ENCODE results near the gene SCG2. TPM values are rescaled to one million over a fixed set of nuclear protein-coding genes. Genes with fewer than 3 reads are reported as not detected.

SCG2 gene
- total and polyA plus RNA-seq, 4 donors = 0.45 to 3.5 (median 1.1) TPM

DNA sequence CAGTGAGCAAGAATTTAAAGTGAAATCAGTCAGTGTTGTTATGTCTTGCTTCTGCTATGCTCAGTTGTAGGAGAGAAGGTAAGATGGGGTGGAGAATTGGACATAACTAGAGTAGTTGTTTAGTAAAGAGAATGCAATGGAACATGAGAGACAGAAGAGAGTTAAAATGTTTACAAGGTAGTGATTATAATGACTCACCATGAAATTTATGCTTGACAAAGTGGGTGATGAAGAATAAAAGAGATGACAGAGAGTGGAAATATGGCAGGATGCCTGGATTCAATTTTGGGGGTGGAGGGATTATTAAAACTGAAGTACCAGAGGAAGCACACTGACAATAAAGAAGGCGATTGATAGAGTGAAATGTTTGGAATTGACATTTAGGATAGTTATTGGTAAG, 10.6 kb downstream of the SCG2 start:
- no peaks in the 10 kb centered on the region for H3K9me3 ChIP-seq (ENCODE audit: control insufficient read depth in 4 of 4, insufficient read depth in 3 of 4, low read length in 3 of 4)
- H3K9ac ChIP-seq (ENCODE audit: insufficient read depth in 1 of 2, low read length in 2 of 2) = no peak overlapping the region
- DNase-seq (no peak), ATAC-seq (ENCODE audit: insufficient read depth, low FRiP score) (no peak)
- no peaks in the 10 kb centered on the region for H3K27me3 ChIP-seq (ENCODE audit: control insufficient read depth in 3 of 3, insufficient read depth in 3 of 3, low read length in 2 of 3)
- TF ChIP-seq, protein P1, sequence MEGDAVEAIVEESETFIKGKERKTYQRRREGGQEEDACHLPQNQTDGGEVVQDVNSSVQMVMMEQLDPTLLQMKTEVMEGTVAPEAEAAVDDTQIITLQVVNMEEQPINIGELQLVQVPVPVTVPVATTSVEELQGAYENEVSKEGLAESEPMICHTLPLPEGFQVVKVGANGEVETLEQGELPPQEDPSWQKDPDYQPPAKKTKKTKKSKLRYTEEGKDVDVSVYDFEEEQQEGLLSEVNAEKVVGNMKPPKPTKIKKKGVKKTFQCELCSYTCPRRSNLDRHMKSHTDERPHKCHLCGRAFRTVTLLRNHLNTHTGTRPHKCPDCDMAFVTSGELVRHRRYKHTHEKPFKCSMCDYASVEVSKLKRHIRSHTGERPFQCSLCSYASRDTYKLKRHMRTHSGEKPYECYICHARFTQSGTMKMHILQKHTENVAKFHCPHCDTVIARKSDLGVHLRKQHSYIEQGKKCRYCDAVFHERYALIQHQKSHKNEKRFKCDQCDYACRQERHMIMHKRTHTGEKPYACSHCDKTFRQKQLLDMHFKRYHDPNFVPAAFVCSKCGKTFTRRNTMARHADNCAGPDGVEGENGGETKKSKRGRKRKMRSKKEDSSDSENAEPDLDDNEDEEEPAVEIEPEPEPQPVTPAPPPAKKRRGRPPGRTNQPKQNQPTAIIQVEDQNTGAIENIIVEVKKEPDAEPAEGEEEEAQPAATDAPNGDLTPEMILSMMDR (IDR thresholded peaks at IDR 0.05; ENCODE audit: control extremely low read depth, extremely low read depth) = no peak
- no peak overlapping the region for H3K4me3 ChIP-seq
- 89 to 95% methylated on average over 1 of the region's 1 CpG for WGBS, 2 donors
- H3K4me1 ChIP-seq (ENCODE audit: control insufficient read depth in 5 of 5, insufficient read depth in 5 of 5, low read length in 5 of 5) = no peaks in the 10 kb centered on the region
- no peaks in the 10 kb centered on the region for H3K36me3 ChIP-seq (ENCODE audit: control insufficient read depth in 4 of 4, insufficient read depth in 4 of 4, low read length in 4 of 4)
- H3K27ac ChIP-seq (ENCODE audit: low read depth in 1 of 2, low read length in 1 of 2) = no peak overlapping the region

DNA sequence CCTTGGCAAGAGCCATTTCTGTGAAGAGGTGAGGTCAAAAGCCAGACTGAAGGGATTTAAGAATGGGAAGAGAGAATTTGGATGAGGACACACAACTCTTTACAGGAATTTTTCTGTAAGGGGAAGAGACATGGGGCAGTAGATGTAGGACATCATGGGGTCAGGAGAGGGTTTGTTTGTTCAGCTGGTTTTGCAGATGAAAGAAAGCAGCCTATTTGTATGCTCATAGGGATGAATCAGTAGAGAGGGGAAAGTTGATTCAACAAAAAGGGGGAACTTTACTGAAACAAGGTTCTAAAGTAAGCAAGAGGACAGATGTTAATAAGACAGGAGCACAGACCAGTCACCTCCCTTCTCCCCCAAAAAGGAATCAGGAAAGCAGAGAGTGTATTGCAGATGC, 11.2 kb downstream of the SCG2 start:
- no peak overlapping the region for H3K4me3 ChIP-seq
- H3K27me3 ChIP-seq (ENCODE audit: control insufficient read depth in 3 of 3, insufficient read depth in 3 of 3, low read length in 2 of 3) = no peaks in the 10 kb centered on the region
- no peak overlapping the region for H3K27ac ChIP-seq (ENCODE audit: low read depth in 1 of 2, low read length in 1 of 2)
- DNase-seq (no peak), ATAC-seq (ENCODE audit: insufficient read depth, low FRiP score) (no peak)
- TF ChIP-seq, protein P1 (IDR thresholded peaks at IDR 0.05; ENCODE audit: control extremely low read depth, extremely low read depth) = no peak
- H3K4me1 ChIP-seq (ENCODE audit: control insufficient read depth in 5 of 5, insufficient read depth in 5 of 5, low read length in 5 of 5) = no peaks in the 10 kb centered on the region
- H3K9me3 ChIP-seq (ENCODE audit: control insufficient read depth in 4 of 4, insufficient read depth in 3 of 4, low read length in 3 of 4) = no peaks in the 10 kb centered on the region
- H3K36me3 ChIP-seq (ENCODE audit: control insufficient read depth in 4 of 4, insufficient read depth in 4 of 4, low read length in 4 of 4) = no peaks in the 10 kb centered on the region
- no peak overlapping the region for H3K9ac ChIP-seq (ENCODE audit: insufficient read depth in 1 of 2, low read length in 2 of 2)

DNA sequence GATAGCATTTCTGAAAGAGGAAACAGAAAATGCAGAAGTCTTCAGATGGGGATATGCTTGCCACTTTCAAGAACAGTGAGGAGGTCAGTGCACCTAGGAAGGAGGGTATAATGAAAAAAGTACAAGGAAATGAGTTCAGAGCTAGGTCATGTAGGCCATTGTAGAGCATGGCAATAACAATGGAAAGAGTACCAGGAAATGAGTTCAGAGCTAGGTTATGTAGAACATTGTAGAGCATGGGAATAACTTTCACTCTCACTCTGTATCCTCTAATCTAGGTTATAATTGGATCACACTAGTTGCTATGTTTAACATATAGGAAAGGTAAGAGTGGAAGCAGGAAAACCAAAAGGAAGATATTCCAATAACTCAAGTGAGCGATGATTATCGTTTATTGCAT, 12.3 kb downstream of the SCG2 start:
- WGBS, 2 donors = 78 to 79% methylated on average over 2 of the region's 2 CpGs
- DNase-seq = no peak
- Histone ChIP-seq H3K9ac (ENCODE audit: insufficient read depth in 1 of 2, low read length in 2 of 2) (no peak overlapping the region), H3K9me3 (ENCODE audit: control insufficient read depth in 4 of 4, insufficient read depth in 3 of 4, low read length in 3 of 4) (no peaks in the 10 kb centered on the region), H3K36me3 (ENCODE audit: control insufficient read depth in 4 of 4, insufficient read depth in 4 of 4, low read length in 4 of 4) (no peaks in the 10 kb centered on the region), H3K27ac (ENCODE audit: low read depth in 1 of 2, low read length in 1 of 2) (no peak overlapping the region), H3K27me3 (ENCODE audit: control insufficient read depth in 3 of 3, insufficient read depth in 3 of 3, low read length in 2 of 3) (no peaks in the 10 kb centered on the region), H3K4me3 (no peak overlapping the region), H3K4me1 (ENCODE audit: control insufficient read depth in 5 of 5, insufficient read depth in 5 of 5, low read length in 5 of 5) (no peaks in the 10 kb centered on the region)
- ATAC-seq (ENCODE audit: insufficient read depth, low FRiP score) = no peak
- TF ChIP-seq, protein P1 (IDR thresholded peaks at IDR 0.05; ENCODE audit: control extremely low read depth, extremely low read depth) = no peak

DNA sequence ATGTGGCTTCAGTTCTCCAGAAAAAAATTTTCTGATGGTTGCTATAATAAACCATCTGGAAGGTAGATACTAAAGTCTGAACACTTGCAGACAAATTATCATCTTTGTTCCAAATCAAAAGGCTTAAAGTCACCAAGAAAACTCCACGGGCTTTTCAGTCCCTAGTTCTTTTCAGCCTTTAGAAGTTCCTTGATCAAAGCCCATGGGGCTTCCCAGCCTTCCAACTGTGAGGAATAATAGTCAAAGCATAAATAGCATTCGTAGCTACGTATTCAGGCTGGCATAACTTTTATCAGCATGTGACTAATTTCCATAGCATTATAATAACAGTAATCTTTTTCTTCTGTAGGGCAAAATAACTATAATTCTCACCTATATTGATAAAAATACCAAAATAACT, 13.9 kb downstream of the SCG2 start:
- Histone ChIP-seq H3K4me1 (ENCODE audit: control insufficient read depth in 5 of 5, insufficient read depth in 5 of 5, low read length in 5 of 5) (no peaks in the 10 kb centered on the region), H3K27me3 (ENCODE audit: control insufficient read depth in 3 of 3, insufficient read depth in 3 of 3, low read length in 2 of 3) (no peaks in the 10 kb centered on the region), H3K9me3 (ENCODE audit: control insufficient read depth in 4 of 4, insufficient read depth in 3 of 4, low read length in 3 of 4) (no peaks in the 10 kb centered on the region), H3K4me3 (no peak overlapping the region), H3K9ac (ENCODE audit: insufficient read depth in 1 of 2, low read length in 2 of 2) (no peak overlapping the region), H3K27ac (ENCODE audit: low read depth in 1 of 2, low read length in 1 of 2) (no peak overlapping the region), H3K36me3 (ENCODE audit: control insufficient read depth in 4 of 4, insufficient read depth in 4 of 4, low read length in 4 of 4) (no peaks in the 10 kb centered on the region)
- no peak for ATAC-seq (ENCODE audit: insufficient read depth, low FRiP score)
- WGBS, 2 donors = 63 to 70% methylated on average over 3 of the region's 3 CpGs
- no peak for DNase-seq
- TF ChIP-seq, protein P1 (IDR thresholded peaks at IDR 0.05; ENCODE audit: control extremely low read depth, extremely low read depth) = no peak
